Measurements from ENCODE around the gene PDE6D. TPM values are rescaled to one million over a fixed set of nuclear protein-coding genes. Genes with fewer than 3 reads are reported as not detected.

PDE6D gene
- total and polyA plus RNA-seq, 2 of the 13 experiments (the other 11 are each of a cell fraction or from before 2014, with no cell fraction given), result 14.1 to 23.2 TPM

DNA sequence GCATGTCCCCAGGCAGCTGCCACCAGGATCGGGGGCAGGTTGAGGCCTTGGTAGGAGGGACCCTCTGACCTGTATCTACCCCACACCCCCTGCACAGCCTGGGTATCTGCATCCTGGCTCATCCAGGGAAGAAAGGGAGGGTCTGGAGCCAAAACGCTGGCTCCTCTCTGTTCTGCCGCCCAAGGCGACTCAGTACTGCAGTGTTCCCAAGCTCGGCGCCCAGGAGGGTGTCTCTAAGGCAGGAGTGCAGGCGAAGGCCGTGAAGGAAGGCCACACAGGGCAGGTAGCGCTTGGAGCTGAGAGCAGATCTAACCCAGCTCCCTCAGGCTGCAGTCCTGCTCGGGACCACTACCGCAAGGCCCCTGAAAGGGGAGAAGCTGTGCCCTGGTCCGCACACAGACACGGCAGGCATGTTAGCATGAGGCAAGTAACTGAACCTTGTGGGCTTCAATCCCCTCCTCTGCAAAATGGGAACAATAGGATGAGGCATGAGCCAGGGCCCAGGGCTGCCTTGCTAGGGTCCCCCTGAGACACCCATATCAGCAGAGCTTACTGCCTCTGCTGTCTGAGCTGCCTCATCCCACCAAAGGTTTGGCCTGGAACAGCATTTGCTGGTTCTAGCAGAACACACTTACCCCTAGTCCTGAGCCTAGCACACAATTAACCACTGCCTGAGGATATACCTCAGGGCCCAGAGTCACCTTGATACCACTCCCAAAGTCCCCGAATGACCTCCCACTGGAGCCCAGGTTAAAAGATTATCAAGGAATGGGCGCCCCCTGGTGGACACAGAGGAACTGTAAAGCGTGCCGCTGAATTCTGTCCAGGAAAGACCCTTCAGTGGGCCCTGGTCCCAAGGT lies 66.2 kb downstream of the PDE6D start (continued):
- TF ChIP-seq, protein P1, sequence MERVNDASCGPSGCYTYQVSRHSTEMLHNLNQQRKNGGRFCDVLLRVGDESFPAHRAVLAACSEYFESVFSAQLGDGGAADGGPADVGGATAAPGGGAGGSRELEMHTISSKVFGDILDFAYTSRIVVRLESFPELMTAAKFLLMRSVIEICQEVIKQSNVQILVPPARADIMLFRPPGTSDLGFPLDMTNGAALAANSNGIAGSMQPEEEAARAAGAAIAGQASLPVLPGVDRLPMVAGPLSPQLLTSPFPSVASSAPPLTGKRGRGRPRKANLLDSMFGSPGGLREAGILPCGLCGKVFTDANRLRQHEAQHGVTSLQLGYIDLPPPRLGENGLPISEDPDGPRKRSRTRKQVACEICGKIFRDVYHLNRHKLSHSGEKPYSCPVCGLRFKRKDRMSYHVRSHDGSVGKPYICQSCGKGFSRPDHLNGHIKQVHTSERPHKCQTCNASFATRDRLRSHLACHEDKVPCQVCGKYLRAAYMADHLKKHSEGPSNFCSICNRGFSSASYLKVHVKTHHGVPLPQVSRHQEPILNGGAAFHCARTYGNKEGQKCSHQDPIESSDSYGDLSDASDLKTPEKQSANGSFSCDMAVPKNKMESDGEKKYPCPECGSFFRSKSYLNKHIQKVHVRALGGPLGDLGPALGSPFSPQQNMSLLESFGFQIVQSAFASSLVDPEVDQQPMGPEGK (CRISPR knock-in tag; IDR thresholded peaks at IDR 0.05), result no peak
- TF ChIP-seq SAP130 (CRISPR knock-in tag; IDR thresholded peaks at IDR 0.05; ENCODE audit: low read depth), result 0 out of 2 replicates have a peak, but pooled peaks have one; percentile 20
- TF ChIP-seq ZNF670 (CRISPR knock-in tag; IDR thresholded peaks at IDR 0.05; ENCODE audit: borderline replicate concordance), result no peak
- TF ChIP-seq ZNF383 (CRISPR knock-in tag; IDR thresholded peaks at IDR 0.05; ENCODE audit: borderline replicate concordance), result no peak
- TF ChIP-seq TSC22D2 (CRISPR knock-in tag; IDR thresholded peaks at IDR 0.05; ENCODE audit: borderline replicate concordance), result no peak
- no peak for TF ChIP-seq ZNF17 (CRISPR knock-in tag; IDR thresholded peaks at IDR 0.05)
- TF ChIP-seq, protein P2, sequence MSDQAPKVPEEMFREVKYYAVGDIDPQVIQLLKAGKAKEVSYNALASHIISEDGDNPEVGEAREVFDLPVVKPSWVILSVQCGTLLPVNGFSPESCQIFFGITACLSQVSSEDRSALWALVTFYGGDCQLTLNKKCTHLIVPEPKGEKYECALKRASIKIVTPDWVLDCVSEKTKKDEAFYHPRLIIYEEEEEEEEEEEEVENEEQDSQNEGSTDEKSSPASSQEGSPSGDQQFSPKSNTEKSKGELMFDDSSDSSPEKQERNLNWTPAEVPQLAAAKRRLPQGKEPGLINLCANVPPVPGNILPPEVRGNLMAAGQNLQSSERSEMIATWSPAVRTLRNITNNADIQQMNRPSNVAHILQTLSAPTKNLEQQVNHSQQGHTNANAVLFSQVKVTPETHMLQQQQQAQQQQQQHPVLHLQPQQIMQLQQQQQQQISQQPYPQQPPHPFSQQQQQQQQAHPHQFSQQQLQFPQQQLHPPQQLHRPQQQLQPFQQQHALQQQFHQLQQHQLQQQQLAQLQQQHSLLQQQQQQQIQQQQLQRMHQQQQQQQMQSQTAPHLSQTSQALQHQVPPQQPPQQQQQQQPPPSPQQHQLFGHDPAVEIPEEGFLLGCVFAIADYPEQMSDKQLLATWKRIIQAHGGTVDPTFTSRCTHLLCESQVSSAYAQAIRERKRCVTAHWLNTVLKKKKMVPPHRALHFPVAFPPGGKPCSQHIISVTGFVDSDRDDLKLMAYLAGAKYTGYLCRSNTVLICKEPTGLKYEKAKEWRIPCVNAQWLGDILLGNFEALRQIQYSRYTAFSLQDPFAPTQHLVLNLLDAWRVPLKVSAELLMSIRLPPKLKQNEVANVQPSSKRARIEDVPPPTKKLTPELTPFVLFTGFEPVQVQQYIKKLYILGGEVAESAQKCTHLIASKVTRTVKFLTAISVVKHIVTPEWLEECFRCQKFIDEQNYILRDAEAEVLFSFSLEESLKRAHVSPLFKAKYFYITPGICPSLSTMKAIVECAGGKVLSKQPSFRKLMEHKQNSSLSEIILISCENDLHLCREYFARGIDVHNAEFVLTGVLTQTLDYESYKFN (CRISPR knock-in tag; conservative IDR thresholded peaks at IDR 0.05), result no peak
- TF ChIP-seq CREM (IDR thresholded peaks at IDR 0.05), result no peak
- no peak for TF ChIP-seq CREM (CRISPR knock-in tag; IDR thresholded peaks at IDR 0.05)
- no peak for TF ChIP-seq TCF12 (IDR thresholded peaks at IDR 0.05)
- TF ChIP-seq TCF12 (CRISPR knock-in tag; IDR thresholded peaks at IDR 0.05), result no peak
- TF ChIP-seq FUBP1 (CRISPR knock-in tag; IDR thresholded peaks at IDR 0.05; ENCODE audit: borderline replicate concordance), result 0 out of 2 replicates have a peak, but pooled peaks have one; percentile 49
- TF ChIP-seq SNAPC5 (CRISPR knock-in tag; IDR thresholded peaks at IDR 0.05; ENCODE audit: borderline replicate concordance), result 0 out of 2 replicates have a peak, but pooled peaks have one; percentile 36
- TF ChIP-seq ZNF329 (CRISPR knock-in tag; IDR thresholded peaks at IDR 0.05; ENCODE audit: low read depth), result no peak
- no peak for TF ChIP-seq LBX2 (CRISPR knock-in tag; IDR thresholded peaks at IDR 0.05; ENCODE audit: borderline replicate concordance)
- TF ChIP-seq, protein P3, sequence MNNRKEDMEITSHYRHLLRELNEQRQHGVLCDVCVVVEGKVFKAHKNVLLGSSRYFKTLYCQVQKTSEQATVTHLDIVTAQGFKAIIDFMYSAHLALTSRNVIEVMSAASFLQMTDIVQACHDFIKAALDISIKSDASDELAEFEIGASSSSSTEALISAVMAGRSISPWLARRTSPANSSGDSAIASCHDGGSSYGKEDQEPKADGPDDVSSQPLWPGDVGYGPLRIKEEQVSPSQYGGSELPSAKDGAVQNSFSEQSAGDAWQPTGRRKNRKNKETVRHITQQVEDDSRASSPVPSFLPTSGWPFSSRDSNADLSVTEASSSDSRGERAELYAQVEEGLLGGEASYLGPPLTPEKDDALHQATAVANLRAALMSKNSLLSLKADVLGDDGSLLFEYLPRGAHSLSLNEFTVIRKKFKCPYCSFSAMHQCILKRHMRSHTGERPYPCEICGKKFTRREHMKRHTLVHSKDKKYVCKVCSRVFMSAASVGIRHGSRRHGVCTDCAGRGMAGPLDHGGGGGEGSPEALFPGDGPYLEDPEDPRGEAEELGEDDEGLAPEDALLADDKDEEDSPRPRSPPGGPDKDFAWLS (CRISPR knock-in tag; IDR thresholded peaks at IDR 0.05; ENCODE audit: borderline replicate concordance), result no peak
- TF ChIP-seq GATAD2A (CRISPR knock-in tag; IDR thresholded peaks at IDR 0.05), result 0 out of 2 replicates have a peak, but pooled peaks have one; percentile 35
- TF ChIP-seq ZBTB7B (CRISPR knock-in tag; IDR thresholded peaks at IDR 0.05), result no peak
- TF ChIP-seq CHD4 (IDR thresholded peaks at IDR 0.05; ENCODE audit: borderline replicate concordance, low read length), result no peak
